Type B pancreatic cell (in vitro differentiated cells): ENCODE measurements around the gene DGCR8. TPM values are rescaled to one million over a fixed set of nuclear protein-coding genes. Genes with fewer than 3 reads are reported as not detected.

Experiments used
- DNase-seq: peaks from one replicate; pipeline ENCODE4 v3.0.0; 2021; ENCODE audit warnings: mixed read lengths; ENCODE audit not compliant: unreplicated experiment; ENCODE audit errors: extremely low spot score
- H3K27ac Mint-ChIP-seq: 2 replicates; pipeline ENCODE4 v1.8.0; 2021; ENCODE audit warnings: mild to moderate bottlenecking, mixed read lengths
- H3K27me3 Mint-ChIP-seq: 2 replicates; pipeline ENCODE4 v1.8.0; 2021; ENCODE audit warnings: mixed read lengths
- H3K36me3 Mint-ChIP-seq: 2 replicates; pipeline ENCODE4 v1.8.0; 2021; ENCODE audit warnings: mixed read lengths
- H3K4me1 Mint-ChIP-seq: one replicate; pipeline ENCODE4 v1.8.0; 2021; ENCODE audit warnings: mixed read lengths; ENCODE audit not compliant: unreplicated experiment
- H3K4me3 Mint-ChIP-seq: 2 replicates; pipeline ENCODE4 v1.8.0; 2021; ENCODE audit warnings: mild to moderate bottlenecking, mixed read lengths
- H3K9me3 Mint-ChIP-seq: 2 replicates; pipeline ENCODE4 v1.8.0; 2021; ENCODE audit warnings: mixed read lengths
- total RNA-seq: library from RNA; stranded (reverse); gene quantifications from 2 replicates; pipeline ENCODE4 v1.2.1, GENCODE V29; 2021; ENCODE audit warnings: low replicate concordance
- TF ChIP-seq, protein P1 (sequence below): fragments of 200-600 bp; sonication (generic); conservative IDR thresholded peaks from 2 replicates; pipeline ENCODE4 v1.5.0; 2021; ENCODE audit warnings: antibody characterized with exemption, mild to moderate bottlenecking

Gene DGCR8
- total RNA-seq, 1 donor from 2014 or later, result 61.3 TPM

DNA sequence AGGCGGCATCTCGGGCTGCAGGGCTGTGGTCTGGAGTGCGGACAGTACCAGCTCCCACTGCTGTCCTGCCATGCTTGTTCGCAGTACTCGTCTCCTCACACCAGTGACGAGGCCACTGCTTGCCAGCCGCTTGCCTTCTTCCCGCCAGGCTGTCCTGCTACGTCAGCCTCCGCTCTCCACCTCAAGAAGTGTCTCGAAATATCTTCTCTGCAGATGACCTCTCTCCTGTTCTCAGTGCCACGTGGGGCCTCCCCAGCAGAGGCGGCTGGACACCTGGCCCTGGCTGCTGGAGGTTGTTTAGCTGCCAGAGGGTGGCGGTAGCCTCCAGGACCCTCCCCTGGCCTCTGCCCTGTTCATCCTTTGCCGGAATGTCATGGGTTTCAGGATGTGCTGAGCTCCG is 73.9 kb downstream of the DGCR8 start:
- no peak for DNase-seq
- TF ChIP-seq, protein P1, sequence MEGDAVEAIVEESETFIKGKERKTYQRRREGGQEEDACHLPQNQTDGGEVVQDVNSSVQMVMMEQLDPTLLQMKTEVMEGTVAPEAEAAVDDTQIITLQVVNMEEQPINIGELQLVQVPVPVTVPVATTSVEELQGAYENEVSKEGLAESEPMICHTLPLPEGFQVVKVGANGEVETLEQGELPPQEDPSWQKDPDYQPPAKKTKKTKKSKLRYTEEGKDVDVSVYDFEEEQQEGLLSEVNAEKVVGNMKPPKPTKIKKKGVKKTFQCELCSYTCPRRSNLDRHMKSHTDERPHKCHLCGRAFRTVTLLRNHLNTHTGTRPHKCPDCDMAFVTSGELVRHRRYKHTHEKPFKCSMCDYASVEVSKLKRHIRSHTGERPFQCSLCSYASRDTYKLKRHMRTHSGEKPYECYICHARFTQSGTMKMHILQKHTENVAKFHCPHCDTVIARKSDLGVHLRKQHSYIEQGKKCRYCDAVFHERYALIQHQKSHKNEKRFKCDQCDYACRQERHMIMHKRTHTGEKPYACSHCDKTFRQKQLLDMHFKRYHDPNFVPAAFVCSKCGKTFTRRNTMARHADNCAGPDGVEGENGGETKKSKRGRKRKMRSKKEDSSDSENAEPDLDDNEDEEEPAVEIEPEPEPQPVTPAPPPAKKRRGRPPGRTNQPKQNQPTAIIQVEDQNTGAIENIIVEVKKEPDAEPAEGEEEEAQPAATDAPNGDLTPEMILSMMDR, result peak; percentile 37
- Mint-ChIP-seq H3K27me3 (no peaks in the 10 kb centered on the region), H3K27ac (no peak overlapping the region), H3K9me3 (no peaks in the 10 kb centered on the region), H3K36me3 (no peaks in the 10 kb centered on the region), H3K4me3 (no peak overlapping the region), H3K4me1 (peaks cover 8% of the 10 kb centered on the region)

DNA sequence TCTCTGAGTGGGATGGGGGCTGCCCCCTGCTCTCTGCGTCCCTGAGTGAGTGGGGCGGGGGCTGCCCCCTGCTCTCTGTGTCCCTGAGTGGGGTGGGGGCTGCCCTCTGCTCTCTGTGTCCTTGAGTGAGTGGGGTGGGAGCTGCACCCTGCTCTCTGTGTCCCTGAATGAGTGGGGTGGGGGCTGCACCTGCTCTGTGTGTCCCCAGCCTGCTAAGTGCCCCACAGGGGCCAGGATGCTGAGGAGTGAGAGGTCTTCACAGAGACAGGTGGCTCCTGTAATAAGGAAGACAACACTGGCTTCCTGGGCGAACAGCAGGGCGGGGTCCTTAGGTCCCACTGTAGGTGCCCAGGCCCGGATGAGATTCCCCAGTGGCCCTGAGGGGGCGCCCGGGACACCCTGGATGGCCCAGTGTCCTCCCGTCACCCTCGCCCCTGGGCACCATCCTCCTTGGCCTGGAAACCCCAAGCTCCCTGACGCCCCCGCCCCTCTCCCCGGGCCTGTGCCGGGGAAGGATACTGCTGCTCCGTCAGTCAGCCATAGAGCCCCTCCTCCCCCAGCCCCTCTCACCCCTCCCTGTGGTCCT is 74.7 kb downstream of the DGCR8 start:
- H3K27ac Mint-ChIP-seq, result no peak overlapping the region
- H3K27me3 Mint-ChIP-seq, result no peaks in the 10 kb centered on the region
- TF ChIP-seq, protein P1, result peak; percentile 43
- no peaks in the 10 kb centered on the region for H3K36me3 Mint-ChIP-seq
- H3K9me3 Mint-ChIP-seq, result no peaks in the 10 kb centered on the region
- no peak overlapping the region for H3K4me3 Mint-ChIP-seq
- peaks cover 8% of the 10 kb centered on the region for H3K4me1 Mint-ChIP-seq
- no peak for DNase-seq

DNA sequence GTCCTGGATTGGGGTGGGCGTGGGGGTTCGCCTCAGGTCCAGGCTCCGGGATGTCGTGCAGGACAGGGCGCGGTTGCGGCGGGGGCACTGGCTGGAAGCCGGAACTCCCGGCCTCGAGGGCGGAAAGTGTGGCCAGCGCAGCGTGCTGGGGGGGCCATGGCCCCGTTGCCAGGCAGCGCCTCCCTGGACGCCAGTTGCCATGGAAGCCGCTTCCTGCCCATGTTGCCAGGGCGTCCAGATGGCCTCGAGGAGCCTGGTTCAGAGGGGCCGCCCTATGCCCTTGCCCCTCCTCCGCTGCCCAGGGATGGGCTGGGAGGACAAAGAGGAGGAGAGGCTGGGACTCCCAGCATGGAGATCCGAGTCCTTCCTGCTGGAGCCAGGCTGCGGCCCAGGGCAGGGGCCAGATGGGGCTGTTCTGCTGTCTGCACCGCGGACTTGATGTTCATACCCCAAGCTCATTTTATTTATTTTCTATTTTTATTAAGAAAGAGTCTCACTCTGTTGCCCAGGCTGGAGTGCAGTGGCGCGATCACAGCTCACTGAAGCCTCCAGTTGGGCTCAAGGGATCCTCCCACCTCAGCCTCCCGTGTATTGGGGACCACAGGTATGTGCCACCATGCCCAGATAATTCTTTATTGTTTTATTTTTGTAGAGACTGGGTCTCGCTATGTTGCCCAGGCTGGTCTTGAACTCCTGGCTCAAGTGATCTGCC is 75.4 kb downstream of the DGCR8 start:
- H3K4me3 Mint-ChIP-seq, result no peak overlapping the region
- no peaks in the 10 kb centered on the region for H3K9me3 Mint-ChIP-seq
- H3K36me3 Mint-ChIP-seq, result no peaks in the 10 kb centered on the region
- H3K27ac Mint-ChIP-seq, result no peak overlapping the region
- TF ChIP-seq, protein P1, result no peak
- no peak for DNase-seq
- no peaks in the 10 kb centered on the region for H3K27me3 Mint-ChIP-seq
- H3K4me1 Mint-ChIP-seq, result peaks cover 8% of the 10 kb centered on the region

GRCh38 chr22:20156042-20156389 is 76.0 kb downstream of the DGCR8 start:
- H3K27ac Mint-ChIP-seq, result no peak overlapping the region
- H3K9me3 Mint-ChIP-seq, result no peaks in the 10 kb centered on the region

GRCh38 chr22:20156611-20157429 is 76.8 kb downstream of the DGCR8 start:
- TF ChIP-seq, protein P1, result peak; percentile 99
- Mint-ChIP-seq H3K27me3 (no peaks in the 10 kb centered on the region), H3K36me3 (no peaks in the 10 kb centered on the region), H3K4me1 (peaks cover 8% of the 10 kb centered on the region), H3K9me3 (no peaks in the 10 kb centered on the region), H3K4me3 (no peak overlapping the region), H3K27ac (no peak overlapping the region)
- peak; percentile 93 for DNase-seq

More at GRCh38 chr22:20156042-20156389, 76.0 kb downstream of the DGCR8 start:
- Mint-ChIP-seq H3K27me3 (no peaks in the 10 kb centered on the region), H3K4me1 (peaks cover 8% of the 10 kb centered on the region), H3K4me3 (no peak overlapping the region), H3K36me3 (no peaks in the 10 kb centered on the region)
- DNase-seq, result no peak
- TF ChIP-seq, protein P1, result no peak
